ENCODE measurements around the gene BEND6.

Gene BEND6

DNA sequence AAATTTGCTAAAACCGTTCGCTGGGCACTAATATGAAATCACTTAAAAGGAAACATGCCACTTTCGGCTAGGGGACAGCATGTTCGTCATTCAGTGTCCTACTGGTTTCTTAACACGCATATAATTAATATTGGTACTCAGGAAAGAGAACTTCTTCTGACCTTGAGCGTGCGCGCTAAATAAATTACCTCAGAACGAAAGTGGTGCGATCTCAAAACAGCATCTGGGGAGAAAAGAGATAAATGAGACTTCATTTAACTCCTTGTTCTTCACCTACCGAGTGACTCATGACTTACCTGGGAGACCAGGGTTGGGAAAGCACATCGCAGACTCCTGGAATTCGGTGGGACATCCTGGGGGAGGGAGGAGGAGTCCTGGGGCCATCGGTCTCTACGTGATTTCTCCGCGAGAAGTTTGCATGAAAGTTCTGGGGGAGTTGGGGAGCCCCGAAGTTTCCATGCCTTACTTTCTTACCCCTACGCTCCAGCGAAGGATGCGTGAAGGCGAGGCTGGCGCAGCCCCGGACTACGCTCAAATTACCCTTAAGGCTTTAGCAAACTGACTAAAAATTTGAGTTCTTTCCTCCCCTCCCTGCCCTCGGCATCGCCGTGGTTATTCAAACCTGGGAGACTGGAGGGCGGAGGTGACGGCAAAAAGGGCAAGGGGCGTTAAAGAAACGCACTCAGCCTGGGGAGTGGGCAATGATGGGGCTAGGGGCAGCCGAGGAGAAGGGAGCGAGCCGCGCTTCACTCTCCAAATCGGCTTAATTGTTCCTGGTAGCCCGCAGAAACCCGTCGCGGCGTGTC is 1.1 kb upstream of the BEND6 start:
- peaks cover 24% of the 10 kb centered on the region for H3K4me1 Mint-ChIP-seq (ENCODE audit: low read depth)
- peak overlapping the region; percentile 47 for H3K27ac Mint-ChIP-seq
- H3K9me3 Mint-ChIP-seq (ENCODE audit: low read depth), result no peaks in the 10 kb centered on the region
- peaks cover 47% of the 10 kb centered on the region for H3K27me3 Mint-ChIP-seq
- H3K4me3 Mint-ChIP-seq, result peak overlapping the region; percentile 93
- H3K36me3 Mint-ChIP-seq, result no peaks in the 10 kb centered on the region

DNA sequence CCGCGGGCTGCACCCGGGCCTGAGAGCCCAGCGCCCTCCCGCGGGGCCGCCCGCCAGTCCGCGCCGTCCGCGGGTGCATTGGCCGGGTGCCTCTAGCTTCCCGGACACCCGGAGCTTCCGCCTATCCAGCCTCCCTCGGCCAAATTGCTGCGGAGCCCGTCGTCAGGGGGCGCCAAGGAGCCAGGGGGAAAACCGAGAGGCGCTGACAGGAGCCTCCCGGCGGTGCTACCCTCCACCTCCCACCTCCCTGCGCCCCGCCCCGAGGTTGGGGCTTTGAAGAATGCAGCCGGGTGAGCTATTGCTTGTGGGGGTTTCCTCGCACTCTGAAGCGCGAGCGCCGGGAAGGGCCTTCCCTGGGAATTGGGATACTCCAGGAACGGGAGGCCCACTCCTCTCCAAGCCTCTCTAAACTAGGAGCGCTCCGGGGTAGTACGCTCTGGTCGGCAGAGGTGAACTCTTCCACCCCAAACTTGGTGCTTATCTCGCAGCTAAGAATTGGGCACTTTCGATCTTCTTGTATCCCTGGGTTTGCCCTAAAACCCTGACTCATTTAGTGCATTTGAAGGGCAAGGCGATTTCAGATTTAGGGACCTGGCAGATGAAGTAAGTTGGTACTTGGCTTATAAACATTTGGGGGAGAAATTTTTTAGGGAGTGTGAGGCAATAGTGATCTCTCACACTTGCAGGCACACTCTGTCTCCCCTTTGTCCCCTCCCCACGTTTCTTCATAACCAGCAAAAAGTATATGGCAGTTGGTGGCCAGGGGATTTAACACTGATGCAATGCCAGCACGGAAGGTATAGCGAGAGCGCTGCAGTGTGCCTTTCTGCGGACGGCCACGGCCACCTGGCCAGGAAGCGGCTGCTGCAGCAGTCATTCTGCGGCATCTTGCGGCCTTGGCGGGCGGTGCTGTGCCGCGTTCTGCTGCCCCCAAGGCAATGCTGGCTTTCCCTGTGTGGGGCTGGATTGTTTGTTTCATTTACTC is 556 bp downstream of the BEND6 start:
- Mint-ChIP-seq H3K9me3 (ENCODE audit: low read depth) (no peaks in the 10 kb centered on the region), H3K4me3 (peak overlapping the region; percentile 81), H3K27ac (peak overlapping the region; percentile 2), H3K36me3 (no peaks in the 10 kb centered on the region), H3K27me3 (peaks cover 45% of the 10 kb centered on the region), H3K4me1 (ENCODE audit: low read depth) (peaks cover 24% of the 10 kb centered on the region)

DNA sequence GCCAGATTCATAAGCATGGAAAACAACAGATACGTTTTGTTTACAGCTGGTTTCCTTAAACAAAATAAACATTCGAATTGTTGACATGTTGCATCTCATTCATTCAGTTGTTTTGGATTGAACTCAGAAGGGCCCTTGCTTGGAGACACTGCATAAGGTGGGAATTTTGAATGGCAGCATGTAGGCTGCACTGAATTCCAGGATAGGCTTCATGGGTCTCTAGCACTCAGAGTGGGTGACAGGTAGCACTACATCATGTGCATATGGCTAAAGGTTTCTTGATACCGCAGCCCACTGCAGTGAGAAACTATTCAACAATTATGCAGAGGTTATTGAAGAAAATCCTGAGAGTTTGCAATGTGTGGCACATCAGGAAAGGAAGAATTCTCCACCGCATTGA is 1.6 kb downstream of the BEND6 start:
- peaks cover 21% of the 10 kb centered on the region for H3K4me1 Mint-ChIP-seq (ENCODE audit: low read depth)
- H3K4me3 Mint-ChIP-seq, result peak overlapping the region; percentile 30
- H3K36me3 Mint-ChIP-seq, result no peaks in the 10 kb centered on the region
- H3K9me3 Mint-ChIP-seq (ENCODE audit: low read depth), result no peaks in the 10 kb centered on the region
- peaks cover 43% of the 10 kb centered on the region for H3K27me3 Mint-ChIP-seq
- no peak overlapping the region for H3K27ac Mint-ChIP-seq

DNA sequence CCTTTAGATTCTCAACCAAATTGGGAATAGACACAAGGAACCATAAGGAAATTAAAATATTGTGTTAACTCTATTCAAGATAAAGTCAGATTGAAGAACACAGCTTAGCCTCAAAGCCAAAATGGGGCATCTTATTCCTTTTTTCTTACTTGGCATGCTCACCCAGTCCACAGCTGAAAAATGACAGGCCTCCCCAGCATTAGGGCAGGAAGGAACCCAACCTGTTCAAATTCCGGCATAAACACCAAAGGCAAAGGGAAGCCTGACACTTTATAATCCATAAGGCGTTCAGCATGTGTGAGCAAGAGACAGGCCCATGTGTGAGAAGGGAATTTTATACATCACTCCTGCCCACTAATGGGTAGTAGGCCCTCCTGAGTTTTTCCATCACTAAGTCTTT is 2.9 kb downstream of the BEND6 start:
- H3K27me3 Mint-ChIP-seq, result peaks cover 41% of the 10 kb centered on the region
- no peaks in the 10 kb centered on the region for H3K36me3 Mint-ChIP-seq
- H3K9me3 Mint-ChIP-seq (ENCODE audit: low read depth), result no peaks in the 10 kb centered on the region
- no peak overlapping the region for H3K4me3 Mint-ChIP-seq
- H3K27ac Mint-ChIP-seq, result no peak overlapping the region
- H3K4me1 Mint-ChIP-seq (ENCODE audit: low read depth), result peaks cover 21% of the 10 kb centered on the region

DNA sequence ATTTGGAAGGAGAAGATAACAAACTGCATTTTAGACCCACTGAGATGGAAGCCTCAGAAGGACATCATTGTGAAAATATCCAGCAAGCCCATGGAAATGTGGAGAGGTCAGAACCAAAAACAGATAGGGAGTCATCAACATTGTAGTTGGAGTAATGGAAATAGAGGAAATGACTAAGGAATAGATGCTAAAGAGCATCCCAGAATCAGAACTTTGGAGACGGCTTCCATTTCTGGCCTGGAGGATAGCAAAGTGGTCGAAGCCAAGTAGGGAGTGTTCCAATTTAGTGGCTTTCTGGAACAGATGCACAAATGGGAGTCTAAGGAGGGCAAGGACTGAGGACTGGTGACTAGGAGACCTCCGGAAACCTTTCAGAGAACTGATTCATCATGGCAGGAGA is 3.6 kb downstream of the BEND6 start:
- Mint-ChIP-seq H3K36me3 (no peaks in the 10 kb centered on the region), H3K4me3 (no peak overlapping the region), H3K27ac (no peak overlapping the region), H3K9me3 (ENCODE audit: low read depth) (no peaks in the 10 kb centered on the region), H3K27me3 (peaks cover 38% of the 10 kb centered on the region), H3K4me1 (ENCODE audit: low read depth) (peaks cover 15% of the 10 kb centered on the region)

DNA sequence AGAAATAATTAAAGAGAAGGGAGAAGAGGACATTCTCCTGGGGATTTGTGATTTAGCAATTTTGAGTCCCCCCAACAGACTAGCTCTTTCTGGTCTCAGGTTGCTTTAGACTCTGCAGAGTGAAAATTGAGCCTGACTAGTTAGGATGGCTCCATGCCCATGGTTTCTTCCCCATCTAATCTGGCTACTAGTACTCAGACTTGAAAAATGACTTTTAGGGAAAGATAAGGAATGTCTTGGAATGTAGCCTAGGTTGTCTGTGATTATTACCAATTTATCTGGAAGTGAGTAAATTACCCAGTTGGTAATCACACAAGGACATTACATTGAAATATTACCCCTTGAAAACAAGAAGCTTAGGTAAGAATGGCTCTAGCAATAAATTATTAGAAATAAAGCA is 4.2 kb downstream of the BEND6 start:
- H3K27ac Mint-ChIP-seq, result no peak overlapping the region
- no peaks in the 10 kb centered on the region for H3K9me3 Mint-ChIP-seq (ENCODE audit: low read depth)
- no peaks in the 10 kb centered on the region for H3K36me3 Mint-ChIP-seq
- H3K4me1 Mint-ChIP-seq (ENCODE audit: low read depth), result peaks cover 9% of the 10 kb centered on the region
- H3K27me3 Mint-ChIP-seq, result peaks cover 35% of the 10 kb centered on the region
- H3K4me3 Mint-ChIP-seq, result no peak overlapping the region

DNA sequence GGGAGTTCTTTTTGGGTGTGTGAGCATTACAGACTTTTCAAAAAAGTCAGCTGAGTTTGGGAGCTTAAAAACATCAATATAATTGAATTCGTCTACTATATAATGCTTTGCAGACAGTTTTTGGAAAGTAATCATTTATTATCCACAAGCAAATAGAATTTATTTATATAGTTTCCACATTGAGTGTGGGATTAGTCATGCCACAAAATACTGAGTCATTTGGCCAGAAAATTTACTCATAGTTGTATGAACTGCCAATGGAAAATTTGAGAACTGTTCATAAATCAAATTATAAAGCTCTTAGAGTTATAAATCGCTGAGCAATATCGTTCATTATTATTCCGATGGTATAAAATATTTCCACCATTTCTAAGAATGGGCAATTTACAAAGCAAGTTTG is 5.0 kb downstream of the BEND6 start:
- peaks cover 6% of the 10 kb centered on the region for H3K4me1 Mint-ChIP-seq (ENCODE audit: low read depth)
- H3K36me3 Mint-ChIP-seq, result no peaks in the 10 kb centered on the region
- peaks cover 34% of the 10 kb centered on the region for H3K27me3 Mint-ChIP-seq
- H3K27ac Mint-ChIP-seq, result no peak overlapping the region
- H3K9me3 Mint-ChIP-seq (ENCODE audit: low read depth), result no peaks in the 10 kb centered on the region
- H3K4me3 Mint-ChIP-seq, result no peak overlapping the region

DNA sequence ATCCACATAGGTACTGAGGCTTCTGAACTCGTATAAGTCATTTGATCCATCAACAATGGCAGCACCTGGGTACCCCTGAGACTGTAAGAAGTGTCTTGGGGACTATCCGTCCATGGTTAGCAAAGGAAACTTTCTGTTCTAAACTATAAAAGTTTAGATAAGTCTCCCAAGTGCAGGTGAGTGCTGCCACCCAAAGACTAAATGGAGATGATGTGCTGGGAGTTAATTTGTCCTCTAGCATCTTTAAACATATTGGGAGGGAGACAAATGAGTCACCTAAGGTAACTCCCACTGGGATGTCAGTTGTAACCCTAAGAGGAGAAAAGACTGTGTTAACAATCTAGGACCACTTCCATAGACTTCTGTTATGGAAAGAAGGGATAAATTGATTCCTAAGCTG is 6.2 kb downstream of the BEND6 start:
- no peak overlapping the region for H3K4me3 Mint-ChIP-seq
- H3K4me1 Mint-ChIP-seq (ENCODE audit: low read depth), result no peaks in the 10 kb centered on the region
- no peak overlapping the region for H3K27ac Mint-ChIP-seq

DNA sequence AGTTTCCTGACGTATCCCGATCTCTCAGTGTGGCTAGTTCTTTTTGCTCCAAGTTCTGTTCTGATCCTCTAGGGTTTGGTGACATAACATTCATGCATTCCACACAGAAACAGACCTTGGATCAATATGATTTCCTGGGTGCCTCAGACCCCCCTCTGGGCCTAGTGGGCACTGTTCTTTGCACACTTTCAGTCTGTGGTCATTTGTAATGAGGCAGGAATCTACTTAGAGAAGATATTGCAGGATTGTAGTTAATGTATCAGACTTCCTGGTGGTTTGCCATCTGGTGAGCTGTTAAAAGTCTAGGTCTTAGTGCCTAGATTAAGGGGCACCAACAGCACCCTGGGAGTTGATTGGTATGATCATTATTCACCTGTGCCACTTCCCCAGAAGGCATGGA is 7.5 kb downstream of the BEND6 start:
- Mint-ChIP-seq H3K27me3 (peaks cover 18% of the 10 kb centered on the region), H3K36me3 (no peaks in the 10 kb centered on the region), H3K9me3 (ENCODE audit: low read depth) (no peaks in the 10 kb centered on the region), H3K4me3 (no peak overlapping the region), H3K4me1 (ENCODE audit: low read depth) (no peaks in the 10 kb centered on the region), H3K27ac (no peak overlapping the region)

More for the DNA sequence above, 6.2 kb downstream of the BEND6 start:
- Mint-ChIP-seq H3K36me3 (no peaks in the 10 kb centered on the region), H3K9me3 (ENCODE audit: low read depth) (no peaks in the 10 kb centered on the region), H3K27me3 (peaks cover 30% of the 10 kb centered on the region)

DNA sequence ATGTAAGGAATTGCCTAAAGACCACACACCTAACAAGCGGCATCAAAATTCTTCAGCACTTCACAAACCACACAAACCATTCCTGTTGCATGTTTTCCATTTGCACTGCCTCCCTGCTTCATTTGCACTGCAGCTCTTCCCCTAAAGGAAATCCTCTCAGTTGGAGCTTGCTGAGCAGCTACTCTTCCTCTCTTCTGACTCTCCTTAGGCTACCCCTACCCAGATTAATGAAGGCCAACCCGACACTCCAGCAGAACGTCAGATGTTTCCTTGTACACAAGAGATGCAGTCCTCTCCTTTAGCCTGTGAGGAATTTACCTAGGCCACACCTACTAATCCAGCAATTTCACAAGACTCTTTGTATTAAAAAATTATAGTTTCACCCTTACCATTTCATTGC is 8.1 kb downstream of the BEND6 start:
- no peak overlapping the region for H3K4me3 Mint-ChIP-seq
- no peaks in the 10 kb centered on the region for H3K36me3 Mint-ChIP-seq

DNA sequence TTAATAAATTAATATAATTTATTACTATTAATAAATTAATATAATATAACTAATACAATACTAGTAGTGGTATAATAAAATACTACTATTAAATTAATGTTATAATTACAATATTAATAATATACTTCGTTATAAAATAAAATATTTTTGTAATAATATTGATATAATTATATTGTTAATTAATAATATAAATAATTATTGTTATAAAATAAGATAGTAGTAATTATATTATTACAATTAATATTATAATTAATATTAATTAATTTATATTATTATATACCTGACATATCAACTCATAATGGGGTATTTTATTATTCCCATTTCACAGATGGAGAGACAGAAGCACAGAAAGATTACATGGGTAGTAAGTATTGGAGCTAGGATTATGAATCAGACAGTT is 8.9 kb downstream of the BEND6 start:
- Mint-ChIP-seq H3K27ac (no peak overlapping the region), H3K36me3 (no peaks in the 10 kb centered on the region), H3K4me1 (ENCODE audit: low read depth) (no peaks in the 10 kb centered on the region), H3K4me3 (no peak overlapping the region), H3K9me3 (ENCODE audit: low read depth) (no peaks in the 10 kb centered on the region), H3K27me3 (peaks cover 10% of the 10 kb centered on the region)

More for the DNA sequence above, 8.1 kb downstream of the BEND6 start:
- Mint-ChIP-seq H3K4me1 (ENCODE audit: low read depth) (no peaks in the 10 kb centered on the region), H3K9me3 (ENCODE audit: low read depth) (no peaks in the 10 kb centered on the region), H3K27me3 (peaks cover 15% of the 10 kb centered on the region), H3K27ac (no peak overlapping the region)

DNA sequence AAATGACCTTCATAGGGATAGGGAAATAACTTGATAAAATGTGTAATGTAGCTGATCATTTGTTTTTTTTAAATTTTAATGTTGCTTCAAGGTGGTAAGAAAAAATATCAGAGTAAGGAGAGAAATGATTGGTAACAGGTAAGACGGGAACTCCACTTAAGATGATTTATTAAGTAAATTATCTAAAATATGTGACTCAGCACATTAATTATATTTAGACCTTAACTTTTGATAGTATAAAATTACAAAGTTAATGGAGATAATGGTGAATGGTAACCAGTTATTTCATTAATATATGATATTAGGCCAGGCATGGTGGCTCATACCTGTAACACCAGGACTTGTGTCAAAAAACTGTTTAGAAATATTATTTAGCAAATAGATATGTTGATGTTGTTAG is 10.2 kb downstream of the BEND6 start:
- Mint-ChIP-seq H3K4me3 (no peak overlapping the region), H3K4me1 (ENCODE audit: low read depth) (no peaks in the 10 kb centered on the region), H3K27ac (no peak overlapping the region), H3K36me3 (no peaks in the 10 kb centered on the region), H3K9me3 (ENCODE audit: low read depth) (no peaks in the 10 kb centered on the region), H3K27me3 (peaks cover 6% of the 10 kb centered on the region)

DNA sequence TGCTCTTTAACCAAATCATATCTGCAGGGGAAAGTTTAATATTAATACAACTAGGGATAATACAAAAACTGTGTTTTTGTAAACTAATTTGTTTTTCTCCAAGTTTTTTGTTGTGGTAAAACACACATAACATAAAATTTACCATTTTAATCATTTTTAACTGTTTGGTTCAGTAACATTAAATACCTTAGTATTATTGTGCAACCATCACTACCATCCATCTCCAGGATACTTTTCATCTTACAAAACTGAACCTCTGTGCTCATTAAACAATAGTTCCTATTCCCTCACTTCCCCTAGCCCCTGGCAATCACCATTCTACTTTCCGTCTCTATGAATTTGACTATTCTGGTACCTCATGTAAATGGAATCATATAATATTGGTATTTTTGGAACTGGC is 15.9 kb downstream of the BEND6 start:
- no peaks in the 10 kb centered on the region for H3K9me3 Mint-ChIP-seq (ENCODE audit: low read depth)
- H3K4me1 Mint-ChIP-seq (ENCODE audit: low read depth), result no peaks in the 10 kb centered on the region
- H3K4me3 Mint-ChIP-seq, result no peak overlapping the region
- H3K27me3 Mint-ChIP-seq, result peaks cover 2% of the 10 kb centered on the region
- H3K36me3 Mint-ChIP-seq, result no peaks in the 10 kb centered on the region
- H3K27ac Mint-ChIP-seq, result no peak overlapping the region

DNA sequence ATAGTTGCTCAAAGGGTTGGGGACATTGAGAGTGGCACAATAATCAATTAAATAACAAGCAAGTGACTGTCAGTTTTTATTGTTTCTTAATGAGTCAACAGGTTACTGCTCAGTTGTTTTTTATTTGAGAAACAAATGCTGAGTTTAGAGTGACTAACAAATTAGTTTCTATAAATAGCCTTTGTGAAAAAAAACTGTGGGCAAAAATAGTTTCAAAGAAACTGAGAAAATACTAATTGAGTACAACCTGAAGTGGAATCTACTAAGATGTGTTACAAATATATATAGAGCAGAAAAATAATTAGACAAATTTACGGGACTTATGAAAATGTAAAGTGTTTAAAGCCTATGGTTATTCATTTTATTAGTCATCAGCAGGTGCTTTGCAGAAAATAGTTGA is 22.3 kb downstream of the BEND6 start:
- Mint-ChIP-seq H3K27me3 (peaks cover 3% of the 10 kb centered on the region), H3K9me3 (ENCODE audit: low read depth) (peaks cover 10% of the 10 kb centered on the region), H3K4me1 (ENCODE audit: low read depth) (no peaks in the 10 kb centered on the region), H3K27ac (no peak overlapping the region), H3K36me3 (peaks cover 3% of the 10 kb centered on the region), H3K4me3 (no peak overlapping the region)

DNA sequence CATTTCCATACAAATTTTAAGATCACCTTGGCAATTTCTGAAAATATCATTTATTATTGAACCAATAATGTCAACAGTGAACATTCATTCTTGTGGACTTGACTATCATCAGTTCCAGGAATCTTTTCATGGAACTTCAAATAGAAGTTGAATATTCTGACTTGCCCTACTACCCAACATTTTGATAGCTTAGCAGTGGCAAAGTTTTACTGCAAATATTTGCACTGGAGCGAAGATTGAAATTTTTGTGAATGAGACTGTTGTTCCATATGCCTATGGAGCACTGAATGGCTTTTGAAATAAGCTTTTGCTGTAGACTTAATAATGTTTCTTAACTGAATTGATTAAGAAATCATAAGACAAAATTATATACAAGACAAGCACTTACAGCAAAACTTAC is 23.6 kb downstream of the BEND6 start:
- peaks cover 3% of the 10 kb centered on the region for H3K36me3 Mint-ChIP-seq
- peaks cover 10% of the 10 kb centered on the region for H3K9me3 Mint-ChIP-seq (ENCODE audit: low read depth)
- no peak overlapping the region for H3K4me3 Mint-ChIP-seq
- H3K4me1 Mint-ChIP-seq (ENCODE audit: low read depth), result no peaks in the 10 kb centered on the region
- H3K27me3 Mint-ChIP-seq, result peaks cover 3% of the 10 kb centered on the region
- no peak overlapping the region for H3K27ac Mint-ChIP-seq
